ENCODE measurements around the gene SPO11. TPM values are rescaled to one million over a fixed set of nuclear protein-coding genes. Genes with fewer than 3 reads are reported as not detected.

SPO11 gene, protein sequence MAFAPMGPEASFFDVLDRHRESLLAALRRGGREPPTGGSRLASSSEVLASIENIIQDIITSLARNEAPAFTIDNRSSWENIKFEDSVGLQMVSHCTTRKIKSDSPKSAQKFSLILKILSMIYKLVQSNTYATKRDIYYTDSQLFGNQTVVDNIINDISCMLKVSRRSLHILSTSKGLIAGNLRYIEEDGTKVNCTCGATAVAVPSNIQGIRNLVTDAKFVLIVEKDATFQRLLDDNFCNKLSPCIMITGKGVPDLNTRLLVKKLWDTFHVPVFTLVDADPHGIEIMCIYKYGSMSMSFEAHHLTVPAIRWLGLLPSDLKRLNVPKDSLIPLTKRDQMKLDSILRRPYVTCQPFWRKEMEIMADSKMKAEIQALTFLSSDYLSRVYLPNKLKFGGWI
- total RNA-seq (10 to 100 TPM in 1 of 2 donors, 1 to 10 TPM in 1; 5.9 to 12.3 TPM), polyA plus RNA-seq (ENCODE audit: insufficient read depth, low read depth, low replicate concordance) (13.8 TPM)
- long read RNA-seq, donor 1 = 0 reads
- long read RNA-seq, donor 2 = 0 reads

DNA sequence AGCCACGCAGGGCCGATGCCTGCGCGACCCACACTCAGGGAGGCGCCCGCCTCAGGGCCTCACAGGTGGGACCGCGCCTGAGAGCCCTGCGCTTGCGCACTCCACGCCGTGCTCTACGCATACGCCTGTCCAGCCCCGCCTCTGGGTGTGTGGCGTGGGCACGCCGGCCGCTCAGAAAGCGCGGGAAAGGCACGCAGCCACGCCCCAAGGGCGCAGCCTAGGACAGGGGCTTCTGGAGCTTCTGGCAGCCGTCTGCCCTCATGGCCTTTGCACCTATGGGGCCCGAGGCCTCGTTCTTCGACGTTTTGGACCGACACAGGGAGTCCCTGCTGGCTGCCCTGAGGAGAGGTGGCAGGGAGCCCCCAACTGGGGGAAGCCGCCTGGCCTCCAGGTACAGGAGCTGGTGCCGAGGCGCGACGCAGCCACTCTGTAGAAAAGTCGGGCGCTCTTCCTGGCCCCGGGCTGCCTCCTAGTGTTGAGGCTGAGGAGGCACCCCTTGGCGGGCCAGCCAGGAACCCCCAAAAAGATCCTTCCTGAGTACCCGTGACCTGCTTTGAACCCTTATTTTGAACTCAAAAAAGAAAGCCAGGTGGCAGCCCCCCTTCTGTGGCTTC is at the start of gene SPO11:
Gene SPO11, plus strand, starts transcription at position 196 of the 614 bp plus-strand sequence. Its CDS starts 65 bp downstream, at position 261.
- Histone ChIP-seq H3K4me3 (peak within 1 kb of the TSS; percentile 16 to 44), H3K36me3 (ENCODE audit: low read depth, missing control alignments) (no peaks in the 10 kb centered on the region), H3K9me3 (no peaks in the 10 kb centered on the region), H3K27ac (peak within 1 kb of the TSS in 1 of 2 donors; percentile 49), H3K4me1 (no peaks in the 10 kb centered on the region), H3K27me3 (no peaks in the 10 kb centered on the region)
- TF ChIP-seq, protein P1, sequence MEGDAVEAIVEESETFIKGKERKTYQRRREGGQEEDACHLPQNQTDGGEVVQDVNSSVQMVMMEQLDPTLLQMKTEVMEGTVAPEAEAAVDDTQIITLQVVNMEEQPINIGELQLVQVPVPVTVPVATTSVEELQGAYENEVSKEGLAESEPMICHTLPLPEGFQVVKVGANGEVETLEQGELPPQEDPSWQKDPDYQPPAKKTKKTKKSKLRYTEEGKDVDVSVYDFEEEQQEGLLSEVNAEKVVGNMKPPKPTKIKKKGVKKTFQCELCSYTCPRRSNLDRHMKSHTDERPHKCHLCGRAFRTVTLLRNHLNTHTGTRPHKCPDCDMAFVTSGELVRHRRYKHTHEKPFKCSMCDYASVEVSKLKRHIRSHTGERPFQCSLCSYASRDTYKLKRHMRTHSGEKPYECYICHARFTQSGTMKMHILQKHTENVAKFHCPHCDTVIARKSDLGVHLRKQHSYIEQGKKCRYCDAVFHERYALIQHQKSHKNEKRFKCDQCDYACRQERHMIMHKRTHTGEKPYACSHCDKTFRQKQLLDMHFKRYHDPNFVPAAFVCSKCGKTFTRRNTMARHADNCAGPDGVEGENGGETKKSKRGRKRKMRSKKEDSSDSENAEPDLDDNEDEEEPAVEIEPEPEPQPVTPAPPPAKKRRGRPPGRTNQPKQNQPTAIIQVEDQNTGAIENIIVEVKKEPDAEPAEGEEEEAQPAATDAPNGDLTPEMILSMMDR (IDR thresholded peaks at IDR 0.05) = peak in 1 of 3 experiments; percentile 6
- no peak for TF ChIP-seq POLR2A (IDR thresholded peaks at IDR 0.05)
- 36 to 60% methylated on average over 14 to 40 of the region's 40 CpGs for WGBS, 2 donors
- DNase-seq = peak; percentile 73
- intact Hi-C loops (cut with DNase I; ENCODE audit: low total_unique reads) = no loop called here

DNA sequence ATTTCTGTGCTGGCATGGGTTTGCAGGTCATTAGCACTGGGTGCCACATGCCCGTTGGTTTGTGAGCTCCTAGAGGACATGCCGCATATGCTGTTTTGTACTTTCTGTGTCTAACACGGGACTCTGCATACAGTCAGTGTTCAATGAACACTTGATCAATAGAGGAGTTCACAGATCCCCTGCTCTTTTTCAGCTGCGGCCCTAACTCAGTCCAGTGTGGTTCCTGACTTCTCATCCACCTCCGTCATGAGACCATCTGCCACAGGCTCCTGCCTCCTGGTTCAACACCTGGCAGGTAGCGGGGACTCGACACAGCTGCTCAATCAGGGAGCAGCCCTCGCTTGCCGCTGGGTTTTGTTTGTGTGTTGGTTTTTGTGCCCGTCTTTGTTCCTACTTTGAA is 49.4 kb upstream of the SPO11 start:
- no peak overlapping the region for H3K27ac ChIP-seq
- TF ChIP-seq POLR2A (IDR thresholded peaks at IDR 0.05) = no peak
- TF ChIP-seq, protein P1 (IDR thresholded peaks at IDR 0.05) = no peak
- WGBS, 2 donors = 87 to 88% methylated on average over 10 of the region's 10 CpGs
- DNase-seq = no peak
- H3K4me3 ChIP-seq = no peak overlapping the region
- no peaks in the 10 kb centered on the region for H3K4me1 ChIP-seq
- no peaks in the 10 kb centered on the region for H3K27me3 ChIP-seq
- H3K9me3 ChIP-seq = no peaks in the 10 kb centered on the region
- no peaks in the 10 kb centered on the region for H3K36me3 ChIP-seq (ENCODE audit: low read depth, missing control alignments)
- intact Hi-C loops (cut with DNase I; ENCODE audit: low total_unique reads) = no loop called here

DNA sequence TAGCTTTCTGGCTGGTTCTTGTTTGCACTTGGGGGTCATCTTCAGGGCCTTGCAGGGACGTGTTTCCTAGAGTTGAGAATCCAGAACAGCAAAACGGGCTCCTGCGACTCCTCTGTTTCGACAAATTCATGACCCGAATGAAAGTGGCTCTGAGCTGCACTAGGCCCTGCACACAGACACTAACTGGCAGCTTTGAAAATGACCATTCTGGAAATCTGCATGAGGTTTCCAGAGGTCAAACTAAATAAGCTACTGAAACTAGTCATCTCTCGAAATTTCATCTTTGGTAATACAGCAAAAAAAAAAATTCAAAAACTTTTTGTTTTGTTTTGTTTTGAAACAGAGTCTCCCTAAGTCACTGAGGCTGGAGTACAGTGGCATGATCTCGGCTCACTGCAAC is 47.7 kb upstream of the SPO11 start:
- no peak for DNase-seq
- Histone ChIP-seq H3K27ac (no peak overlapping the region), H3K36me3 (ENCODE audit: low read depth, missing control alignments) (no peaks in the 10 kb centered on the region), H3K4me1 (no peaks in the 10 kb centered on the region), H3K27me3 (no peaks in the 10 kb centered on the region), H3K9me3 (no peaks in the 10 kb centered on the region), H3K4me3 (no peak overlapping the region)
- TF ChIP-seq, protein P1 (IDR thresholded peaks at IDR 0.05) = no peak
- no peak for TF ChIP-seq POLR2A (IDR thresholded peaks at IDR 0.05)
- 84 to 92% methylated on average over 5 to 7 of the region's 7 CpGs for WGBS, 2 donors
- intact Hi-C loops (cut with DNase I; ENCODE audit: low total_unique reads) = no loop called here

DNA sequence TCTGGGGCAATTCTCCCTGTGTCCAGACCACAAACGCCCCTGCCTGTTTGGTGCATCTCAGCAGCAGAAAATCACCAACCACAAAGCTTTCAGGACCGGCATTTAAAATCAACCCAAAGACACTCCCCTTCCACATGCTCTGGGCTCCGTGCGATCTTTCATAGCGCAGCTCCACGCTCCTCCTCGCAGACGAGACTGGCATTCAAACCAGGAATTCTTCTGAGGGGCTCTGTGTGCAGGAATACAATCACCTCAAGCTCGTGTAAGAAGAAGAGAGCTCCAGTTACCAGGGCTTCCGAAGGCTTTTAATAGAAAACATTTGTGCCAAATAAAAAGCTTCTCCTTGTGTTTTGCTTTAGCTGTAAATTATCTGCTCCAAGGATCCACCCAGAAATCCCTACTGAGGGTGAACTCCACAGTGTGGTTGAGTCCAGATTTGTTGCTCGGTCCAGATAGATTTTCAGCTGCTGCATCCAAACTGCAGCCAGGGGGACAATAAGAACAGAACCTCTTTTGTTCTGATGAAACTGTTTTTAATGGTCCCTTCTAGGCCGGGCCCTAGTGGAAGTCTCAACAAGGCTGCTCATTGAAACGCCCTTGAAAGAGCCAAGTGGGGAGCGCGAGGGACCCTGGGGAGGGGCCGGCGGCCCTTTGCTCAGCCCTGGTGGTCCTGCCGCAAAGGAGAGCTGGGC is 46.8 kb upstream of the SPO11 start:
- H3K9me3 ChIP-seq = no peaks in the 10 kb centered on the region
- 31 to 48% methylated on average over 18 of the region's 18 CpGs for WGBS, 2 donors
- no peak overlapping the region for H3K27ac ChIP-seq
- no peak for DNase-seq
- H3K4me1 ChIP-seq = no peaks in the 10 kb centered on the region
- no peak overlapping the region for H3K4me3 ChIP-seq
- intact Hi-C loops (cut with DNase I; ENCODE audit: low total_unique reads) = no loop called here
- TF ChIP-seq POLR2A (IDR thresholded peaks at IDR 0.05) = no peak
- TF ChIP-seq, protein P1 (IDR thresholded peaks at IDR 0.05) = no peak
- H3K36me3 ChIP-seq (ENCODE audit: low read depth, missing control alignments) = no peaks in the 10 kb centered on the region
- no peaks in the 10 kb centered on the region for H3K27me3 ChIP-seq

All from testis (tissue), 5 donors.